KOPT-K1 (cell line): Measurements from ENCODE around the gene SCYL1.

Experiments used
- H3K27ac ChIP-seq: fragments of 200-600 bp; sonication (generic); 2 replicates; pipeline ENCODE4 v1.5.1; 2016; ENCODE audit warnings: antibody characterized with exemption, mild to moderate bottlenecking, low read depth, low read length; ENCODE audit not compliant: poor library complexity, severe bottlenecking
- H3K36me3 ChIP-seq: fragments of 200-600 bp; sonication (generic); 2 replicates; pipeline ENCODE4 v1.5.1; 2017; ENCODE audit warnings: antibody characterized with exemption, mild to moderate bottlenecking, low read length, moderate library complexity; ENCODE audit not compliant: insufficient read depth
- H3K9me3 ChIP-seq: fragments of 200-600 bp; sonication (generic); 2 replicates; pipeline ENCODE4 v1.5.1; 2017; ENCODE audit warnings: antibody characterized with exemption, low read length, mild to moderate bottlenecking; ENCODE audit not compliant: insufficient read depth, poor library complexity, severe bottlenecking

Gene SCYL1

DNA sequence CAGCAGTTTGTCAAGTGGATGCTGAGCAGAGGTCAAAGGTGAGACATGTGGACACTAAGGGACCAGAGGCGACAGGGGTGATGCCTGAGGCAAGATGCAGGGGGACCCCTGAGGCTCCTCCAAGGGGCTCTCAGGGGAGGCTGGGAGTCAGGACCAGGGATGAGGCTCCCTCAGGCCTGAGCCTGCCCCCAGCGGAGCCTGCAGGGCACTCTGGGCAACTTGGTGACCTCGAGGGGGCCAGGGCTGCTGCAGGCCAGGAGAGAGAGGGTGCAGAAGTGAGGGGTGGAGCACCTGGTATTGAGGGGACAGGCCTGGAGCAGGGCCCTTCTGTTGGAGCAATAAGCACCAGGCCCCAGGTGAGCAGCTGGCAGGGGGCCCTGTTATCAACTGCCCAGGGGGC, 57.0 kb downstream of the SCYL1 start:
- H3K27ac ChIP-seq: no peak overlapping the region
- H3K9me3 ChIP-seq: no peaks in the 10 kb centered on the region
- H3K36me3 ChIP-seq: peaks cover 73% of the 10 kb centered on the region

GRCh38 chr11:65583589-65583988, 58.7 kb downstream of the SCYL1 start:
- H3K9me3 ChIP-seq: no peaks in the 10 kb centered on the region
- no peak overlapping the region for H3K27ac ChIP-seq
- peaks cover 73% of the 10 kb centered on the region for H3K36me3 ChIP-seq

DNA sequence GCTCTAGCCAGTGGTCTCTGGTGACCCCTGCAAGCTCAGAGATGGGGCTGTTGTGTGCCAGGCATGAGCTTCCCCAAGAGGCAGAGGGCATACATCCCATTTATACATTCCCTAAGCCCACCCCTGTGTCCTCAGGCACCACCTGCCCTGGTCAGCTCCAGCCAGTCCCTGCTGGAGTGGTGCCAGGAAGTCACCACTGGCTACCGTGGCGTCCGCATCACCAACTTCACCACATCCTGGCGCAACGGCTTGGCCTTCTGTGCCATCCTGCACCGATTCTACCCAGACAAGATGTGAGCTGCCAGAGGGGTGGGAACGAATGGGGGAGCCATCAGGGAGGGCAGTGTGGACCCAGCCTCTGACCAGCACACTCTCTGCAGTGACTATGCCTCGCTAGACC, 59.2 kb downstream of the SCYL1 start:
- H3K9me3 ChIP-seq: no peaks in the 10 kb centered on the region
- no peak overlapping the region for H3K27ac ChIP-seq
- H3K36me3 ChIP-seq: peaks cover 71% of the 10 kb centered on the region

- no peaks in the 10 kb centered on the region for H3K9me3 ChIP-seq
- H3K27ac ChIP-seq: no peak overlapping the region
- peaks cover 67% of the 10 kb centered on the region for H3K36me3 ChIP-seq
Observed at GRCh38 chr11:65584723-65585171, 59.9 kb downstream of the SCYL1 start.

DNA sequence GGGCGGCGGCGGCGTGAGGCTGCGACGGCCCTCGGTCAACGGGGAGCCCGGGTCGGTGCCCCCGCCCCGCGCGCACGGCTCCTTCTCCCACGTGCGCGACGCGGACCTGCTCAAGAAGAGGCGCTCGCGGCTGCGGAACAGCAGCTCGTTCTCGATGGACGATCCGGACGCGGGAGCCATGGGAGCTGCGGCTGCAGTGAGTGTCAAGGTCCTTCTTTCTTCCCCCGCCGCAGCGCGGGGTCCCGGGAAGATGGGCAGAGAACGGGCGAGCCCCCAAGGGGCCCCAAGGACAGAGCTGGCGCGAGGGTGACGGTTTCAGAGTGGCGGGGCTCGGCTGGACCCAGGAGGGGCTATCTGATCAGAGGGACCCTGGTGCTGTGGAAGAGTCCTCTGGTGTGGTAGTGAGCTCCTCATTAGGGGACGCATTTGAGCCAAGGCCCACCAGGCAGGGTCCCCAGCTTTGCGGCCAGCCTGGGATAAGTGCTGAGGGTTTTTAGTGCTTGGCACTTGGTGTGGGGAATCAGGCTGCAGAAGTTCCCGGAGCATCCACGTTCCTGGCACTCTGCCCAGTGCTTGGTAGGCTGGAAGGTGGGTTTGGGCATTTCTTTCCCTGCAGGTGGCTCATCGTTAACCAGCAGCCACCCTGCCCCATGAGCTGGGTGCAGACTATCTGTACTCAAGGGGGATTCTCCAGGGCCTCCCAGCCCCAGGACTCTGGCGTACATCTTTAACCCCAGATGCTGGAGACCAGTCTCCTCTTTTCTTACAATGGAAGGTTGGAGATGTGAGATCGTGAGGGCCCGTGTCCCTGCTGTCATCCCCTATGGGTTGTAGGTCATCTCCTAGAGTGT, 60.7 kb downstream of the SCYL1 start:
- no peaks in the 10 kb centered on the region for H3K9me3 ChIP-seq
- no peak overlapping the region for H3K27ac ChIP-seq
- peaks cover 67% of the 10 kb centered on the region for H3K36me3 ChIP-seq

- H3K36me3 ChIP-seq: peaks cover 66% of the 10 kb centered on the region
- H3K27ac ChIP-seq: no peak overlapping the region
- no peaks in the 10 kb centered on the region for H3K9me3 ChIP-seq
Observed at GRCh38 chr11:65586247-65586630, 61.4 kb downstream of the SCYL1 start.

DNA sequence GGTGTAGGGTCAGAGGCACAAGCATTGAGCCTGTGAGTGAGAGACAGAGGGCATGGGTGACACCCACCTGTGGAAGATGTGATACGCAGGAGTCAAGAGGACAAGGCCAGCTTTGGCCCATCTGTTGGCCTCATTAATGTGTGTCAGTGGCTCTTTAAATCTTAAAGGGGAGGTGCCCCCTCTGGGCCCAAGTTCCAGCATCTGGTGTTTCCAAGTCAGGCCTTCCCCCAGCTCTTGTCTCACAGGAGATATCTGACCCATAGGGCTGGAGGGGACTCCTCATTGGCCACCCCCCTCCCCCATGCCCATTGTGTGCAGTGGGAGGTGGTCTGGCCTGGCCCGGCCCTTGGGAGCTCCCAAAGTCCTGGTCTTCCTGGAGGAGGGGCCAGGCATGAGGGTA, 61.8 kb downstream of the SCYL1 start:
- Histone ChIP-seq H3K36me3 (peaks cover 65% of the 10 kb centered on the region), H3K9me3 (no peaks in the 10 kb centered on the region), H3K27ac (no peak overlapping the region)
